ENCODE measurements around the gene TUBGCP2. TPM values are rescaled to one million over a fixed set of nuclear protein-coding genes. Genes with fewer than 3 reads are reported as not detected.

Gene TUBGCP2
- polyA plus RNA-seq (ENCODE audit: insufficient read length in 4 of 4) = 10 to 100 TPM; 59.3 to 66.0 (median 62.4) TPM

- DNase-seq (ENCODE audit: low read depth in 4 of 4, low spot score in 3 of 4) = peak; percentile 61 to 84 (median 76)
Observed at GRCh38 chr10:133308421-133309099, at the start of gene TUBGCP2, which contains the start of gene ZNF511. TSS of gene TUBGCP2 (minus strand) at chr10:133308872. CDS start at chr10:133302941, 5,931 bp downstream. TSS of gene ZNF511 (plus strand) at chr10:133308914. CDS start at chr10:133308944, 30 bp downstream.

GRCh38 chr10:133357285-133358161, 48.9 kb upstream of the TUBGCP2 start, which contains the start of gene FUOM:
TSS of gene FUOM (minus strand) at chr10:133358019. CDS start at chr10:133358007, 12 bp downstream.
- no peak for DNase-seq (ENCODE audit: low read depth in 4 of 4, low spot score in 3 of 4)

GRCh38 chr10:133356549-133357284, 48.0 kb upstream of the TUBGCP2 start:
- DNase-seq (ENCODE audit: low read depth in 4 of 4, low spot score in 3 of 4) = no peak

- DNase-seq (ENCODE audit: low read depth in 4 of 4, low spot score in 3 of 4) = no peak
Observed at GRCh38 chr10:133355991-133356390, 47.3 kb upstream of the TUBGCP2 start.

- no peak for DNase-seq (ENCODE audit: low read depth in 4 of 4, low spot score in 3 of 4)
Observed at GRCh38 chr10:133355266-133355665, 46.6 kb upstream of the TUBGCP2 start.

- no peak for DNase-seq (ENCODE audit: low read depth in 4 of 4, low spot score in 3 of 4)
Observed at GRCh38 chr10:133354672-133355240, 46.1 kb upstream of the TUBGCP2 start.

GRCh38 chr10:133353988-133354605, 45.4 kb upstream of the TUBGCP2 start:
- no peak for DNase-seq (ENCODE audit: low read depth in 4 of 4, low spot score in 3 of 4)

GRCh38 chr10:133353202-133353959, 44.7 kb upstream of the TUBGCP2 start:
- DNase-seq (ENCODE audit: low read depth in 4 of 4, low spot score in 3 of 4) = no peak

GRCh38 chr10:133351408-133352318, 43.0 kb upstream of the TUBGCP2 start:
- DNase-seq (ENCODE audit: low read depth in 4 of 4, low spot score in 3 of 4) = no peak

GRCh38 chr10:133350950-133351329, 42.3 kb upstream of the TUBGCP2 start:
- no peak for DNase-seq (ENCODE audit: low read depth in 4 of 4, low spot score in 3 of 4)

GRCh38 chr10:133350283-133350949, 41.7 kb upstream of the TUBGCP2 start:
- no peak for DNase-seq (ENCODE audit: low read depth in 4 of 4, low spot score in 3 of 4)

- DNase-seq (ENCODE audit: low read depth in 4 of 4, low spot score in 3 of 4) = no peak
Observed at GRCh38 chr10:133349577-133350011, 40.9 kb upstream of the TUBGCP2 start.

- DNase-seq (ENCODE audit: low read depth in 4 of 4, low spot score in 3 of 4) = no peak
Observed at GRCh38 chr10:133349160-133349568, 40.5 kb upstream of the TUBGCP2 start.

- no peak for DNase-seq (ENCODE audit: low read depth in 4 of 4, low spot score in 3 of 4)
Observed at GRCh38 chr10:133347710-133348517, 39.2 kb upstream of the TUBGCP2 start.

- DNase-seq (ENCODE audit: low read depth in 4 of 4, low spot score in 3 of 4) = no peak
Observed at GRCh38 chr10:133346413-133346812, 37.7 kb upstream of the TUBGCP2 start.

GRCh38 chr10:133344236-133344635, 35.6 kb upstream of the TUBGCP2 start:
- DNase-seq (ENCODE audit: low read depth in 4 of 4, low spot score in 3 of 4) = no peak

GRCh38 chr10:133343558-133343957, 34.9 kb upstream of the TUBGCP2 start:
- no peak for DNase-seq (ENCODE audit: low read depth in 4 of 4, low spot score in 3 of 4)

Data from right renal pelvis (tissue), 4 donors.